ENCODE measurements around the gene CAPN15. TPM values are rescaled to one million over a fixed set of nuclear protein-coding genes. Genes with fewer than 3 reads are reported as not detected.

Gene CAPN15
- total and polyA plus RNA-seq, 9 of the 15 experiments (the other 6 are each of a cell fraction or from before 2014, with no cell fraction given), result 0.62 to 111 (median 14.2) TPM

- Histone ChIP-seq H3K36me3 (ENCODE audit: control insufficient read depth, insufficient read depth, low read length) (peaks cover 11% of the 10 kb centered on the region; the same call in 2 of the 3 replicates), H3K79me2 (ENCODE audit: control insufficient read depth, insufficient read depth, low read length) (peaks cover 27% of the 10 kb centered on the region), H3K4me1 (replicated peaks in 1 of 2; ENCODE audit: control insufficient read depth in 2 of 2, insufficient read depth in 2 of 2, low read length in 2 of 2) (peaks cover 16 to 79% of the 10 kb centered on the region in 2 experiments; a peak in 4 of 5 replicates), H2AFZ (ENCODE audit: low read depth, low read length) (no peak overlapping the region), H3K9ac (ENCODE audit: insufficient read depth in 1 of 2, low read depth in 2 of 2, low read length in 2 of 2) (peak overlapping the region in 1 of 2 experiments; percentile 74; a peak in 2 of 4 replicates), H3K27ac (ENCODE audit: extremely low read depth, low read depth, low read length) (no peak overlapping the region), H3K9me3 (replicated peaks; ENCODE audit: control insufficient read depth, insufficient read depth, low read depth, low read length) (no peaks in the 10 kb centered on the region), H4K20me1 (replicated peaks; ENCODE audit: control insufficient read depth, insufficient read depth, low read length) (peaks cover 3% of the 10 kb centered on the region; the same call in 1 of the 2 replicates), H3K9me1 (ENCODE audit: control insufficient read depth, insufficient read depth, low read length) (no peaks in the 10 kb centered on the region), H3K4me3 (no peak overlapping the region), H3K4me2 (ENCODE audit: insufficient read depth, low read length) (no peak overlapping the region), H3K27me3 (ENCODE audit: control insufficient read depth in 2 of 2, insufficient read depth in 2 of 2, low read length in 2 of 2) (no peaks in the 10 kb centered on the region)
- CTCF ChIA-PET (ENCODE audit: low intra/inter-chr PET ratio), result no interaction called here
- 54% methylated on average over 20 of the region's 23 CpGs for WGBS (ENCODE audit: insufficient coverage, low coverage, missing lambda C conversion rate)
- FAIRE-seq, result no peak
- BruUV-seq (replicated peaks), result no TSS peak
- intact Hi-C loops (cut with micrococcal nuclease), result no loop called here
- TF ChIP-seq NFIC (IDR thresholded peaks at IDR 0.05) (peak; percentile 57), TEAD1 (CRISPR knock-in tag; IDR thresholded peaks at IDR 0.05) (no peak)
- no peak for DNase-seq (ENCODE audit: extremely low read depth in 1 of 4, low spot score in 3 of 4)
- ATAC-seq, result no peak
- POLR2A ChIA-PET, result no interaction called here
- in situ Hi-C loops (cut with MboI), result no loop called here
These were observed 5.0 kb upstream of the CAPN15 start for GRCh38 chr16:522320-523096.

GRCh38 chr16:523097-523741 is 4.3 kb upstream of the CAPN15 start:
- Histone ChIP-seq H3K27ac (ENCODE audit: extremely low read depth, low read depth, low read length) (no peak overlapping the region), H3K36me3 (ENCODE audit: control insufficient read depth, insufficient read depth, low read length) (peaks cover 11% of the 10 kb centered on the region; the same call in 2 of the 3 replicates), H3K9me3 (replicated peaks; ENCODE audit: control insufficient read depth, insufficient read depth, low read depth, low read length) (no peaks in the 10 kb centered on the region), H3K27me3 (ENCODE audit: control insufficient read depth in 2 of 2, insufficient read depth in 2 of 2, low read length in 2 of 2) (no peaks in the 10 kb centered on the region), H2AFZ (ENCODE audit: low read depth, low read length) (no peak overlapping the region), H3K4me3 (no peak overlapping the region), H3K4me1 (replicated peaks in 1 of 2; ENCODE audit: control insufficient read depth in 2 of 2, insufficient read depth in 2 of 2, low read length in 2 of 2) (peaks cover 16 to 82% of the 10 kb centered on the region in 2 experiments; a peak in 4 of 5 replicates), H3K79me2 (ENCODE audit: control insufficient read depth, insufficient read depth, low read length) (peaks cover 34% of the 10 kb centered on the region), H4K20me1 (replicated peaks; ENCODE audit: control insufficient read depth, insufficient read depth, low read length) (peaks cover 3% of the 10 kb centered on the region; the same call in 1 of the 2 replicates), H3K4me2 (ENCODE audit: insufficient read depth, low read length) (no peak overlapping the region), H3K9ac (ENCODE audit: insufficient read depth in 1 of 2, low read depth in 2 of 2, low read length in 2 of 2) (0 out of 4 replicates have a peak overlapping the region, but pooled peaks of 1 of the 2 experiments have one; percentile 33), H3K9me1 (ENCODE audit: control insufficient read depth, insufficient read depth, low read length) (no peaks in the 10 kb centered on the region)
- ATAC-seq (no peak), DNase-seq (ENCODE audit: extremely low read depth in 1 of 4, low spot score in 3 of 4) (no peak), FAIRE-seq (no peak)
- 82% methylated on average over 21 of the region's 22 CpGs for WGBS (ENCODE audit: insufficient coverage, low coverage, missing lambda C conversion rate)
- ChIA-PET POLR2A (no interaction called here), CTCF (ENCODE audit: low intra/inter-chr PET ratio) (no interaction called here)
- BruUV-seq (replicated peaks), result no TSS peak
- intact Hi-C loops (cut with micrococcal nuclease) (no loop called here), in situ Hi-C loops (cut with MboI) (no loop called here)
- TF ChIP-seq POLR2G (IDR thresholded peaks at IDR 0.05; ENCODE audit: low read depth, low read length) (peak; percentile 50; the same call in 1 of the 2 replicates), KDM4B (IDR thresholded peaks at IDR 0.05; ENCODE audit: borderline replicate concordance in 2 of 2, low read depth in 1 of 2) (no peak)
- TF ChIP-seq, protein P1, sequence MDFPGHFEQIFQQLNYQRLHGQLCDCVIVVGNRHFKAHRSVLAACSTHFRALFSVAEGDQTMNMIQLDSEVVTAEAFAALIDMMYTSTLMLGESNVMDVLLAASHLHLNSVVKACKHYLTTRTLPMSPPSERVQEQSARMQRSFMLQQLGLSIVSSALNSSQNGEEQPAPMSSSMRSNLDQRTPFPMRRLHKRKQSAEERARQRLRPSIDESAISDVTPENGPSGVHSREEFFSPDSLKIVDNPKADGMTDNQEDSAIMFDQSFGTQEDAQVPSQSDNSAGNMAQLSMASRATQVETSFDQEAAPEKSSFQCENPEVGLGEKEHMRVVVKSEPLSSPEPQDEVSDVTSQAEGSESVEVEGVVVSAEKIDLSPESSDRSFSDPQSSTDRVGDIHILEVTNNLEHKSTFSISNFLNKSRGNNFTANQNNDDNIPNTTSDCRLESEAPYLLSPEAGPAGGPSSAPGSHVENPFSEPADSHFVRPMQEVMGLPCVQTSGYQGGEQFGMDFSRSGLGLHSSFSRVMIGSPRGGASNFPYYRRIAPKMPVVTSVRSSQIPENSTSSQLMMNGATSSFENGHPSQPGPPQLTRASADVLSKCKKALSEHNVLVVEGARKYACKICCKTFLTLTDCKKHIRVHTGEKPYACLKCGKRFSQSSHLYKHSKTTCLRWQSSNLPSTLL (IDR thresholded peaks at IDR 0.05), result no peak

Data from K562 (cell line).